Naive B cell (primary cell): ENCODE measurements around the gene HOXA1. TPM values are rescaled to one million over a fixed set of nuclear protein-coding genes. Genes with fewer than 3 reads are reported as not detected.
"Not testable (repeated sequence)": the region's sequence is repeated elsewhere in the genome, so short reads cannot be mapped to it uniquely, and the experiment has no call there.

ENCODE experiments used
- ATAC-seq, 2 donors: fragments of 150-1000 bp; cut with Tn5 transposase; 2 replicates each; pipeline ENCODE4 v1.10.0; 2021; ENCODE audit warnings: low read depth in 2 of 2, mild to moderate bottlenecking in 2 of 2, moderate library complexity in 2 of 2
- DNase-seq: peaks from one replicate; pipeline ENCODE4 v3.0.0; 2022
- H3K27ac Mint-ChIP-seq, 6 donors: one replicate each; pipeline ENCODE4 v1.8.0; 2020 to 2022; ENCODE audit warnings: mild to moderate bottlenecking in 6 of 6, mixed read lengths in 6 of 6, moderate library complexity in 5 of 6, inconsistent platforms in 2 of 6
- H3K27me3 Mint-ChIP-seq, 3 donors: one replicate each; pipeline ENCODE4 v1.8.0; 2021 to 2022; ENCODE audit warnings: mixed read lengths in 3 of 3, mild to moderate bottlenecking in 1 of 3
- H3K36me3 Mint-ChIP-seq, 2 donors: one replicate each; pipeline ENCODE4 v1.8.0; 2020 to 2022; ENCODE audit warnings: mixed read lengths in 2 of 2, inconsistent platforms in 1 of 2, mild to moderate bottlenecking in 1 of 2
- H3K4me1 Mint-ChIP-seq, 3 donors: one replicate each; pipeline ENCODE4 v1.8.0; 2020 to 2022; ENCODE audit warnings: mixed read lengths in 3 of 3, inconsistent platforms in 1 of 3, mild to moderate bottlenecking in 1 of 3, moderate library complexity in 1 of 3
- H3K4me3 Mint-ChIP-seq, 8 donors: one replicate each; pipeline ENCODE4 v1.8.0; 2020 to 2022; ENCODE audit warnings: mild to moderate bottlenecking in 8 of 8, mixed read lengths in 8 of 8, moderate library complexity in 8 of 8, inconsistent platforms in 2 of 8
- H3K9me3 Mint-ChIP-seq, 7 donors: one replicate each; pipeline ENCODE4 v1.8.0; 2020 to 2022; ENCODE audit warnings: mixed read lengths in 7 of 7, mild to moderate bottlenecking in 5 of 7, inconsistent platforms in 2 of 7, moderate library complexity in 1 of 7
- polyA plus RNA-seq, 6 donors: library from polyadenylated mRNA; unstranded; fragments of 300-500 nt; fragmentation: Illumina TruSeq; gene quantifications; one replicate each; pipeline ENCODE4 v1.2.3, GENCODE V29; 2021; ENCODE audit warnings: low read depth in 6 of 6

HOXA1 gene
- polyA plus RNA-seq, 6 donors from 2014 or later = 0.22 TPM; not detected in 5

DNA sequence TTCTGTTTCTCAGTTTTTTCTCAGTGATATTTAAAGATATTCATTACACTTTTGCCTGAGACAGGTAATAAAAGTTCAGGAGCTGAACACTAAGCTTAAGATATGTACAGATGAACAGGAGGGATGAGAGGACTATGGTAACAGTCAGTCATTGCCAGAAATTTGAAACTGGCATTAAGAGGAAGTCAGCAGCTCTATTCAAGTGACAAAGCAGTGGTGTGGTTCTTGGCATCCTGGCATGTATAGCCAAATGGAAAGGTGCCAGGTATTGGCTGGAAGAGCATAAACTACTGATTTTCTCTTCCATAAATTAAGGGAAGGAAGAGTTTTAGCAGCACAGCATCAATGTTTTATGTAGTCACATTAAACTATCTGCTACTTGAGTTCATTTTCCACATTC, 22.7 kb downstream of the HOXA1 start:
- no peak overlapping the region for H3K27ac Mint-ChIP-seq
- ATAC-seq = no peak
- H3K4me1 Mint-ChIP-seq = no peaks in the 10 kb centered on the region
- no peak overlapping the region for H3K4me3 Mint-ChIP-seq
- H3K9me3 Mint-ChIP-seq = peaks cover 0 to 9% (median 0%) of the 10 kb centered on the region in 7 donors
- H3K27me3 Mint-ChIP-seq = peaks cover 10 to 23% (median 18%) of the 10 kb centered on the region in 3 donors
- DNase-seq = no peak
- H3K36me3 Mint-ChIP-seq = no peaks in the 10 kb centered on the region

DNA sequence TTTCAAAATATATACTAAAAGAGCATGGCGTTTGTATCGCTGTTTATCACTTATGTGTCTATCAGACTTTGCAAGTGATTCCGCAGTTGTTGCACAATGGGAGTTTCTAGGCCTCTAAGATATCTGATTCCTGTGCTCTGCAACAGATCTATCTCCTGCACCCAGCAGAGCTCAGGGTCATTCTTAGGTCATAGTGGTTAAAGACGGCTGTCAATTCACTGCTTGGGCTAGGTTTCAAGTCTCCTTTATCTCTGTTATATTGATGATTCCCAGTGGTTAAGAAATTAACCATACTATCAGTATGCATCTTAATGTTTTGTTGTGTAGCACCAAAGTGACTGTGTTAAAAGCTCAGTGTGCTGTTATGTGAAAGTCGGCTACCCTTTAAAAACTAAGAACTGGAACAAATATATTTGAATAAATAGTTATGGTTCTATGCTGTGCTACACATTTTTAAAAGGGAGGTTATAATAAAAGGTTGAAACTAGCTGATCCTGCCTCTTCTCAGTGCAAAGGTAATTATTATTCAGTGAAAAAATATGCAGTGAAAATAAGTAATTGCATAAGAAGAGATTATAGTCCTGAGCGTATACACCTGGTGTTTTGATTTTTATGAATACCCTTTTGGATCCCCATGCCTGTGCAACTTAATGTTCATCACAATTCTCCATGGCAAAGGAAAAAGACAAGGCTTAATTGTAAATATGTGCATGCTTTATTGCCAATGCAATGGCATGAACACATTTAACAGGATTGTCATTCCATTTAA, 24.0 kb downstream of the HOXA1 start:
- no peaks in the 10 kb centered on the region for H3K4me1 Mint-ChIP-seq
- no peak for ATAC-seq
- peaks cover 17 to 30% (median 19%) of the 10 kb centered on the region in 3 donors for H3K27me3 Mint-ChIP-seq
- H3K36me3 Mint-ChIP-seq = no peaks in the 10 kb centered on the region
- H3K4me3 Mint-ChIP-seq = no peak overlapping the region
- peaks cover 0 to 9% (median 0%) of the 10 kb centered on the region in 7 donors for H3K9me3 Mint-ChIP-seq
- no peak overlapping the region for H3K27ac Mint-ChIP-seq
- no peak for DNase-seq

DNA sequence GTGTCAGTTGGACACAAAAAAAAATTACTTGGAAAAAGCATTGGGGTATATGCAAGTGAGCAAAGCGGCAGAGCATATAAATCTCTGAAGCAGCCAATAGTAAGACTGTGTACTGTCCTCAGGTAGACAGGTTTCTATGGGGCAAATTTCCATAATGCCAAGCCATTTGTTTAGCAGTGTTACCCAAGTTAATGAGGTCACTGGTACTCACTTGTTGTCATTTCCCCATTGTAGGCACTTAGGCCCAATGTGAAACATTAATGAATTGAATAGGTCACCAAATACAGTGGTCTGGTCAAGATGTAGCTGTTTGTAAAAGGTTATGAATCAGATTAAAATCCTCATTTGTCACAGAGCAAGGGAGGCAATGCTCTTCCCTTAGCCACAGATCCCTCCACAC, 27.5 kb downstream of the HOXA1 start:
- DNase-seq (no peak), ATAC-seq (no peak)
- Mint-ChIP-seq H3K27ac (peak overlapping the region in 1 of 6 donors; percentile 18), H3K36me3 (no peaks in the 10 kb centered on the region), H3K27me3 (peaks cover 15 to 17% (median 15%) of the 10 kb centered on the region in 3 donors), H3K4me1 (no peaks in the 10 kb centered on the region), H3K4me3 (no peak overlapping the region), H3K9me3 (no peaks in the 10 kb centered on the region)

- DNase-seq (no peak), ATAC-seq (no peak)
- Mint-ChIP-seq H3K4me1 (no peaks in the 10 kb centered on the region), H3K27ac (no peak overlapping the region), H3K9me3 (no peaks in the 10 kb centered on the region), H3K4me3 (no peak overlapping the region), H3K27me3 (peaks cover 9 to 17% (median 15%) of the 10 kb centered on the region in 3 donors), H3K36me3 (no peaks in the 10 kb centered on the region)
These were observed 29.7 kb downstream of the HOXA1 start for GRCh38 chr7:27066148-27066547.

DNA sequence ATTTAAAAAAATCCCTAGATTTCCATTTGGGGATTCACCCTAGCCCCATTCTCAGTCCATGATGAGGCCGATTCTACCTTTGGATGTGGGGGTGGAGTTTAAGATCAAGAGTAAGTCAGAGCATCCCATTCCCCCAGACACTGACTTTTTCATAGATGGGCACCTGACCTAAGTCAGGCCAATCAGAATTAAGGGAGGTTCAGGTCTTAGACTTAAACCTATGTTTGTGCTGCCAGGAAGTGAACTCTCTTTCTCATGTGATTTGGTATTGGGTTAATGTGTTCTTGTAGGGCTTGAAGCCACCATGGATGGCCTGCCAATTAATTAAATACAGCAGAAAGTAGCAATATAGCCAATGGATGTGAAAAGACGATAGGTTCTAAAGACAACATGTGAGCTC, 30.1 kb downstream of the HOXA1 start:
- Mint-ChIP-seq H3K9me3 (no peaks in the 10 kb centered on the region), H3K4me3 (no peak overlapping the region), H3K4me1 (no peaks in the 10 kb centered on the region), H3K27ac (no peak overlapping the region), H3K27me3 (peaks cover 9 to 18% (median 15%) of the 10 kb centered on the region in 3 donors), H3K36me3 (no peaks in the 10 kb centered on the region)
- DNase-seq = no peak
- ATAC-seq = no peak

DNA sequence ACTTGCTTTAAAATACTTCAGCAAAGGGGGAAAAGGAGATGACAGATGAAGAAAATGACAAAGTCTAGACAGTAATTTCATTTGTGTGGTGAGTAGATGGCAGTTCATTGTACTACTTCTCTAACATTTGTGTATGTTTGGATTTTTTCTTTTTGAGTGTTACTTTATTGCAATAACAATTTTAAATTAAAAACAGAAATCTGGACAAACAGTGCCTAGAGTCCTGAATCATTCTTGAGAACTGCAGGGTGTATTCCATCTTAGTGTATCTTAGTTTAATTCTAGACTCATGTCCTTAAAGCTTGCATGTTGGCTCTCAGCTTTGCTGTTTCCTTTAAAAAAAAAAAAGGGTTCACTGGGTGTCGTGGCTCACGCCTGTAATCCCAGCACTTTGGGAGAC, 31.1 kb downstream of the HOXA1 start:
- DNase-seq = no peak
- no peak overlapping the region for H3K27ac Mint-ChIP-seq
- ATAC-seq = no peak
- no peaks in the 10 kb centered on the region for H3K9me3 Mint-ChIP-seq
- no peak overlapping the region for H3K4me3 Mint-ChIP-seq
- peaks cover 9 to 28% (median 24%) of the 10 kb centered on the region in 3 donors for H3K27me3 Mint-ChIP-seq
- H3K36me3 Mint-ChIP-seq = no peaks in the 10 kb centered on the region
- H3K4me1 Mint-ChIP-seq = no peaks in the 10 kb centered on the region

DNA sequence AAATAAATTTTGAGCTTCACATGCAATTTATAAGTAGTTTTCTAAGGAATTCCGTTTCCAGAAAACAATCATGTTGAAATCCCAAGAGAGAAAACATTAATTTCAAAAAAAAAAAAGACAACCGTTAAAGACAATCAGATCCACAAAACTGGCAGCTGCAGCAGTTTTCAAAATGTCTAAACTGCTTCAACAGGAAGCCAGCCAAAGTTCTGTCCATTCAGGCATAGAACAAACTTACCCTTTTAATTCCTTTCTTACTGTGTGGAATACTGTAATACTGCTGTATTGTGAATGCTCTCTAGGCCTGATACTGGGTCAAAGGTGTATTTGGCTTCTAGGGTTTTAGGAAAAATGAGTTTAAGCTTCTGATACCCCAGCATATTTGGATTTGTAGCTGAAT, 31.6 kb downstream of the HOXA1 start:
- ATAC-seq (no peak), DNase-seq (no peak)
- no peaks in the 10 kb centered on the region for H3K9me3 Mint-ChIP-seq
- no peaks in the 10 kb centered on the region for H3K4me1 Mint-ChIP-seq
- no peaks in the 10 kb centered on the region for H3K36me3 Mint-ChIP-seq
- peaks cover 9 to 33% (median 29%) of the 10 kb centered on the region in 3 donors for H3K27me3 Mint-ChIP-seq
- no peak overlapping the region for H3K4me3 Mint-ChIP-seq
- H3K27ac Mint-ChIP-seq = no peak overlapping the region

- Mint-ChIP-seq H3K27me3 (peaks cover 3 to 24% (median 22%) of the 10 kb centered on the region in 3 donors), H3K4me1 (no peaks in the 10 kb centered on the region), H3K4me3 (no peak overlapping the region), H3K9me3 (no peaks in the 10 kb centered on the region), H3K36me3 (no peaks in the 10 kb centered on the region), H3K27ac (no peak overlapping the region)
- DNase-seq (no peak), ATAC-seq (no peak)
These were observed 32.9 kb downstream of the HOXA1 start for GRCh38 chr7:27062946-27063345.

DNA sequence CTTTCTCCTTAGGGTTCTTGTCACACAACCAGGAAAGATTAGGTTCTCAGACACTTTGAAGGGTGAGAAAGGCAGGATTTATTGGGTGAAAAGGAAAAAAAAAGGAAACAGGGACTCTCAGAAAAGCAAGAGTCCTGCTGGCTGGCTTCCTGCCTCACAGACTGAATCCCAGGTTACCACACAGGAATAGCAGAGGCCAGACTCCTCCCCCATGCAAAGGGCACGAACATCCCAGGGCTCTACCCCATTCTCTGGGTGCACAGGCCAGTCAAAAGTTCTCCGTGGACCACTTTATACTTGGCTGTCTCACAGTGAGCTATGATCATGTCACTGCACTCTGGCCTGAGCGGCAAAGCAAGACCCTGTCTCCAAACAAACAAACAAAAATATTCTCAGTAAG, 42.6 kb downstream of the HOXA1 start:
- H3K27me3 Mint-ChIP-seq = no peaks in the 10 kb centered on the region
- H3K4me3 Mint-ChIP-seq = peak overlapping the region in 1 of 8 donors; percentile 35
- no peaks in the 10 kb centered on the region for H3K36me3 Mint-ChIP-seq
- H3K9me3 Mint-ChIP-seq = no peaks in the 10 kb centered on the region
- ATAC-seq (no peak), DNase-seq (no peak)
- peak overlapping the region in 1 of 6 donors; percentile 18 for H3K27ac Mint-ChIP-seq
- no peaks in the 10 kb centered on the region for H3K4me1 Mint-ChIP-seq

DNA sequence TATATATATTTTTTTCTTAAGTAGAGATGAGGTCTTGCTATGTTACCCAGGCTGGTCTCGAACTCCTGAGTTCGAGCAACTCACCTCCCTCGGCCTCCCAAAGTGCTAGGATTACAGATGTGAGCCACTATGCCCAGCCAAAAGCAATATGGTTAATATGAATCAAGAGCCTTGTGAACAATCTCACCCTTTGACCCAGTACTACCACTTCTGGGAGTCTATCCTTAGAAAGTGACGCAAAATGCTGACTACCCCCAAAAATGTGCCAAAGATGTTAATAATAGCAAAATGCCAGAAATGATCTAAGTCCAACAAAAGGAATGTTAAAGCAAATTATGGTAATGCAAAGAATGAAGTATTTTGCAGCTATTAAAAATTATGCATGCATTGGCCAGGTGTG, 44.3 kb downstream of the HOXA1 start:
- no peak overlapping the region for H3K27ac Mint-ChIP-seq
- no peaks in the 10 kb centered on the region for H3K4me1 Mint-ChIP-seq
- H3K36me3 Mint-ChIP-seq = no peaks in the 10 kb centered on the region
- H3K4me3 Mint-ChIP-seq = no peak overlapping the region
- no peaks in the 10 kb centered on the region for H3K27me3 Mint-ChIP-seq
- H3K9me3 Mint-ChIP-seq = no peaks in the 10 kb centered on the region
- DNase-seq (no peak), ATAC-seq (no peak)

DNA sequence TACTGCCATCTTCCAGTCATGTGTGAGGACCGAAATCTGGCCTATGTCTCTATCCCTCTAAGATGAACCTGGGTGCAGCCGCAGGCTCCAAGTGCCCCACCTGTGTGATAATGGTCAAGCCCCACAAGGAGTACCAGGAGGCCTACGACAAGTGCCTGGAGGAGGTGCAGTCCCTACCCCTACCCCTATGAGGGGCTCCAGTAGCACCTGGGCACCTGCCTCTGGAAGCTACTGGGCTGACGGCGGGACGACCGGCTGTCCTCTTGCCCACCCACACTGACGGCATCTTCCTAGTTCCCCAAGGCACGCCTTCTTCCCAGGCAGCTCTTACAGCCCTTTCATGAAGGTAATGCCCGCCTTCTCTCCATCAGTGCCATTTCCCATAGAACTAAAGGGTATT, 47.4 kb downstream of the HOXA1 start:
- no peaks in the 10 kb centered on the region for H3K36me3 Mint-ChIP-seq
- no peak for DNase-seq
- H3K9me3 Mint-ChIP-seq = peaks cover 0 to 4% (median 0%) of the 10 kb centered on the region in 7 donors
- H3K27ac Mint-ChIP-seq = no peak overlapping the region
- no peaks in the 10 kb centered on the region for H3K4me1 Mint-ChIP-seq
- ATAC-seq = no peak
- no peak overlapping the region for H3K4me3 Mint-ChIP-seq
- H3K27me3 Mint-ChIP-seq = no peaks in the 10 kb centered on the region

- peaks cover 0 to 6% (median 2%) of the 10 kb centered on the region in 7 donors for H3K9me3 Mint-ChIP-seq
- H3K4me3 Mint-ChIP-seq = no peak overlapping the region
- ATAC-seq (no peak), DNase-seq (no peak)
- no peaks in the 10 kb centered on the region for H3K36me3 Mint-ChIP-seq
- no peaks in the 10 kb centered on the region for H3K4me1 Mint-ChIP-seq
- no peak overlapping the region for H3K27ac Mint-ChIP-seq
- H3K27me3 Mint-ChIP-seq = peaks cover 4 to 11% (median 5%) of the 10 kb centered on the region in 3 donors
These were observed 48.8 kb downstream of the HOXA1 start for GRCh38 chr7:27046854-27047549.

- not testable (repeated sequence) for ATAC-seq, DNase-seq, H3K4me3 Mint-ChIP-seq
These were observed 49.8 kb downstream of the HOXA1 start for GRCh38 chr7:27045972-27046371.

DNA sequence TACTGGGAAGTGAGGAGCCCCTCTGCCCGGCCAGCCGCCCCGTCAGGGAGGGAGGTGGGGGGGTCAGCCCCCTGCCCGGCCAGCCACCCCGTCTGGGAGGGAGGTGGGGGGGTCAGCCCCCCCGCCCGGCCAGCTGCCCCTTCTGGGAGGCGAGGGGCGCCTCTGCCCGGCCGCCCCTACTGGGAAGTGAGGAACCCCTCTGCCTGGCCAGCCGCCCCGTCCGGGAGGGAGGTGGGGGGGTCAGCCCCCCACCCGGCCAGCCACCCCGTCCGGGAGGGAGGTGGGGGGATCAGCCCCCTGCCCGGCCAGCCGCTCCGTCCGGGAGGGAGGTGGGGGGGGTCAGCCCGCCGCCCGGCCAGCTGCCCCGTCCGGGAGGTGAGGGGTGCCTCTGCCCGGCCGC, 50.7 kb downstream of the HOXA1 start:
- H3K9me3 Mint-ChIP-seq, H3K36me3 Mint-ChIP-seq, DNase-seq, H3K4me1 Mint-ChIP-seq, ATAC-seq, H3K27ac Mint-ChIP-seq, H3K4me3 Mint-ChIP-seq: not testable (repeated sequence)
- peaks cover 4 to 11% (median 5%) of the 10 kb centered on the region in 3 donors for H3K27me3 Mint-ChIP-seq

More at GRCh38 chr7:27045972-27046371, 49.8 kb downstream of the HOXA1 start:
- peaks cover 4 to 11% (median 5%) of the 10 kb centered on the region in 3 donors for H3K27me3 Mint-ChIP-seq
- not testable (repeated sequence) for H3K4me1 Mint-ChIP-seq, H3K9me3 Mint-ChIP-seq, H3K36me3 Mint-ChIP-seq, H3K27ac Mint-ChIP-seq
